ENCODE data around the gene CD164L2.
"Not testable (repeated sequence)": the region's sequence is repeated elsewhere in the genome, so short reads cannot be mapped to it uniquely, and the experiment has no call there.

Gene CD164L2

DNA sequence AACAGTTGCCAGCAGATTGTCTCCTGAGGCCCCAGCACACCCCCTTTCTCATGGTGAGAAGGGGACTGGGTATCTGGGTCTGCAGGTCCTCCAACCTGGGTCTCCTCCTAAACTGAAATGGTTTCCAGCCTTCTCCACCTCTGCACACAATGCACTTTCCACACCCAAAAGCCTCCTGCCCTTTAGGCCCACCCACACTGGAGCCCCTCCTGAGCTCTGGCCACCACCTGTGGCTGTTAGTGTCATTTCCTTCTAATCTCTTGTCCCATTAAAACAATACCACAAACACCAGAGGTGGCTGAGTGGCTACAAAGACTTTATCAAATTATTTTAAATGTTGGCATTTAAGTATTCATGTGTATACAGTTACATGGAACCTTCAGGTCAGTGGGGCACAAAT is 20.8 kb upstream of the CD164L2 start:
- no peak for DNase-seq

DNA sequence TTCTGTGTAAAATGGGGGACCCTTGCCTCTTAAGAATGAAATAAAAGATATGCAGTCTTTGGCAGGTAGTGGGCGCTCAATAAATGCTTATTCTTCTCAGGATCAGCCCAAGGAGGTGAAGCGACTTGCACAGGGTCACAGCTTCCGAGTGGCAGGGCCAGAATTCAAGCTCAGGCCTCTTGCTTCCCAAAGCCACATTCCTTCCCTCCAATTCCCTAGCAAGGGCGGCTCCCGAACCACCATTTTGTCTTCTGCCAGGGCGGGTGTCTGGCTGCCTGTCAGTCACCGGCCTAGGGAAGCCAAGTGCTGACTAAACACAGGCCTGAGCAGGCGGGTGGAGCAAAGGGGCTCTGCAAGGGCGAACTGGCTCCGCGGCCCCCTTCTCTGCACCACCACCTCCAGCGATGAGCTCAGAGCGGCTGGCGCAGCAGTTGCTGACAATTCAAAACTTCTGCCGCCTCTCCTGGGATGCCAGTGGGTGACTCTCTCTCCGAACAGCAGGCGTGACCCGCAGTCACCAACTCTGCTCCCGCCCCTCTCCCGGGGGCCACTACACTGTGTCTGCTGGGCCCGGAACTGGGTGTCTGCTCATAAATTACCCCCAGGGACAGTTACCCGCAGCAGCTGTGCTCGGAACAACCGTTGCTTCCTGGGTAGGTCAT is 20.1 kb upstream of the CD164L2 start:
- DNase-seq: peak; percentile 27

DNA sequence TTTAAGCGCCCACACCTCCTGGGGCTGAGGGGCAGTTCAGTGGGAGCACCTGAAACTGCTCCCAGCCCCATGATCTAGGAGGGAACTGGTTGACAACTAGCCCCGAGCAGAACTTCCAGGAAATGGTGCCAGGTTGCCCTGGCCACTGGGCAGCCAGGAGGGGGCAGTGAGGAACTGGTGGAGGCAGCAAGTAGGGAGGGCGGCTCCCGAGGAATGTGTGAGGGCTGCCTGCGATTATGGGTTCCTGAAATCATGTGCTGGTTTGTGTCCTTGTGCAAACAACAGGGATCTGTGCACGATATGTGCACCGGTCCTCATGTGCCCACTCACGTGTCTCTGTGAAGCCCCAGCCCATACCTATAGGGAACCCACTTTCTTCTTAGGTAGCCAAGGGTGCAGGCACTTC is 19.2 kb upstream of the CD164L2 start:
- peak; percentile 23 for DNase-seq

DNA sequence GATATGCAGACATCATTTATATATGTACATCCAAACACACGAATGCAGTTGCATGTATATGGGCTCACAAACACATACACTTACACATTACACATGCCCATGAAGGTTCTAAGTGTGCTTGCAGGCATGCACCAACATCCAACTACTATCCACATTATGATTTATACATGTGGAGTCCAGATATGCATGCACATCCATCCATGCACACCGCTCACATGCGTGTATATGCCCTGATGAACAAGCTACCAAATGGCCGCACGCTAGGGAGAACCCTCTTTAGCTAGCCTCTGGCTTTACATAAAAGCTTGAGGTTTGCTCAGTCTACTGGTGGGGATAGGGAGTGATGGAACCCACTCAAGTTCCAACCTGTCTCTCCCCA is 17.8 kb upstream of the CD164L2 start:
- DNase-seq: no peak

DNA sequence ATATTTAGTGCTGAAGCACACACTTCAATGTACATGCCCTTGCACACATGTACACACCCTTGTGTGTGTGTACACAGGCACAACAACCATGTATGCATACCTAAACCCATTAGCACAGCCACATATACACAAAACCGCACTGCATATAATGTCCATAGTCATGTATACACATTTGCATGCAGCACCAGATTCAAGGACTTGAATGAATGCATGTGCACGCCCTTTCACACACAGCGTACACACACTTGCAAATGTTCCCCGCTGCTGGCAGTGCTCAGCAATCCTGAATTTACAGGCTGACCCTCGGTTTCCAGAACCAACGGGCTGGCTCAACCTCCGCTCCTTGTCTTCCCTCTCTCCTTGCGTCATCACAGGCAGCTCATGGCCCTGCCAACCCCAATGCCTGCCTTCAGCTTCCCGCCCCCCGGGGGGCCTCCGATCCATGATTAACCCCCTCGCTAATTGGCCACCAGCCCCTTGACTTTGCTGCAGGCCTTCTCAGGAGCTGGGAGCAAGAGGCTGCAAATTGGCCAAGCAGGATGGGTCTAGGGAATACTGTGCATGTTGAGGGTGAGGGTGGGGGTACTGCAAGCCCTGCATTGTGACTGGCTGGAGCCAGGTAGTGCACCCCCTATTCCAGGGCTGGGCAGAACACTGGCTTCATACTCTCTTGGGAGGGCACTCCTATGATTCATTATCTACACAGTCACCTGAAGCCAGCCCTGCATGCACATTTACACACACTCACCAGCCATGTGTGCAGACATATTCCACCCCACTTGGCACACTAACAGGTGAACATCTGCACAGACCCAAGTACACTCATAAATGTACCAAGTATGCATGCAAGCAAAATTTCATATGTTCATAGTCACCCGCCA is 17.2 kb upstream of the CD164L2 start:
- DNase-seq: no peak

DNA sequence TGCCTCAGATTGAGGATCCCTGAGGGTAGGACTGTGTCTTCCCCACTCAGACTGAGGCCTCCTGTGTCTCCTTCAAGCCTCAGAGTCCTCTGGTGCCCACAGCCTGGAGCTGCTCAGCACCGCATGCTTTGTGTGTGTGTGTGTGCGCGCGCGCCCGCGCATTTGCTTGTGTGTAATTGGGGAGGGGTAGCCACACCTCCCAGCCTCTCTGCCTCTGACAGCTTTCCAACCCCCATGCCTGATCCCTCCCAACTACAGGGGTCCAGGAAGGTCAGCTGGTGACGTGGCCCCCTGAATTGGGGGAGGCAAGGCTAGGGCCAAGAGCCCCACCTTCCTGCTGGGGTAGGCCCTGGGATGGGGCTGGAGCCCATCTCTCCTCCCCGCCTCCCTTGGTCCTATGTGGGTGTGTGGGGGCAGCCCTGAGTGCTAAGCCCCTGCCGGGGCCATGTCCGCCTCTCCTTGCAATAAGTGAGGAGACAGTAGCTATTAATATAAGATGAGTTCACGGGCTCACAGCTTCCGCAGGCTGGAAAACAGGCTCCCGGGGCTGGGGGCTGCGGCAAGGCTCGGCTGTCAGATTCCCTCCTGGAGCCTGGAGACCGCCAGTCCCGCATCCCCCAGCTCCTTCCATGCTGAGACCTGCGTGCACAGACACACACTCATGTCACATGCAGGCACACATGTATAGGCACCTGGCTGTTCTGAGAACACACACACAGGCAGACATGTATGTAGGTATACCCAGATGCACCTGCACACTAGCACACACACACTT is 16.3 kb upstream of the CD164L2 start:
- DNase-seq: no peak

DNA sequence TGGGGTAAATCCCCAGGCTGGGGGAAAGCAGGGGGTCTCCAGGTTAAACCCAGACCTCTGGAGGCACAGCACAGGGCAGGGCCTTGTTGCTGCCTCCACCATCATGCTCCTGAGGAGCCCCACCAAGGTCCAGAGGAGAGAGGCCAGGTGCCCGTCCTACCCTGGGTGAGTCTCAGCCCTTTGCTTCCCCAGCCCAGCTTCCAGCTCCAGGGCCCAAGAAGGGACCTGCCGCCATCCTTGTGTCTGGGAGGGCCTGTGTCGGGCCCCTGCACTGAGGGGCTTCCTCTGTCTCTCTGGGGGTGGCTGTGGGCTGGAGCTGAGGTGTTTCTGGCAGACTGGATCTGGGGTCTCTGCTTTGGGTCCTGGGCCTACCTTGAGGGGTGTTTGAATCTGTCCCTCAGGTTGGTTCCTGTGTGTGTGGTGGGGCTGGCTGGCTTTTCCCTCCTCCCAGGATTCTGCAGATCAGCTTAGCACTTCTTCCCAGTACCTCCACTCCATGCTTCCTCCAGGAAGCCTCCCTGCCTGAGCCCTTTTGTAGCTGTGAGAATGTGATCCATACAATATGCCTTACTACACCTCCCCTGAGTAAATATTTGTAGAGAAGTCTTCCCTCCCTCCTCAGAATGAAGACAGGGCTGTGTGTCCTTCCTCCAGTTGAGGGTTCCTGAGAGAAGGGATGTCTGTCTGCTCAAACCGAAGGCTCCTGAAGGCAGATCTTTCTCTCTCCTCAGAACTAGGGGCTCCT is 15.4 kb upstream of the CD164L2 start:
- no peak for DNase-seq

DNA sequence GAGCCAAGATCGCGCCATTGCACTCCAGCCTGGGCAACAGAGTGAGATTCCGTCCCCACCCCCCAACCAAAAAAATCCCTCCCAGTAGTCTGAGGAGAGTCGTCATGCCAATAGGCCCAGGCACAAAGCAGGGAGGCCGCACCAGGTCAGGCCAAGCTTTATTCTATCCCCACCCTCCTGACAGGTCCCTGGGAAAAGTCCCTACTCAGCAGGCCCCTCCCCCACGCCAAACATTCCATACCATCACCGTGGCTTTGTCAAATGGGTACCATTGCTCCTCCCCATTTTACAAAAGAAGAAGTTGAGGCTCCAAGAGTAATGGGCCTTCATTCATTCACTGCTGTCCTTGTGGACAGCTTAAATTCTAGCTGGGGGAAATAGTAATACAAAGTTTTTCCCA is 14.6 kb upstream of the CD164L2 start:
- DNase-seq: no peak

DNA sequence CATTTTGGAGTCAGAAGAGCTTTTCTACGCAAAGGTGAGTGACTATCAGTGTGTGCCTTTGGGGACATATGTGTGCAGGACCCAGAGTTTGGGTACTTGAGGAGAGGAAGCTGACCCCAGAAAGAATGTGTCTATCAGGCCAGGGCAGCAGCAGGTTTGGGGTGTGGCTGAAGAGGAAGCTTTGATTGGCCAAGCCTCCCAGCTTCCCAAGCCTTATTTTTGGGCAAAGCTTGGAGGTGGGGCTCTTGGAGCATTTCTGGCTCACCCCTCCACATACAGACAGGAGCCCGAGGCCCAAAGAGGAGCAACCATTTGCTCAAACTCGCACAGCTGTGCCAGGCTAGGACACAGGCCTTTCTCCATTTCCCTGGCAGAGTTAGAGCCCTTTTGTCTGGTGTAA is 14.0 kb upstream of the CD164L2 start:
- no peak for DNase-seq

DNA sequence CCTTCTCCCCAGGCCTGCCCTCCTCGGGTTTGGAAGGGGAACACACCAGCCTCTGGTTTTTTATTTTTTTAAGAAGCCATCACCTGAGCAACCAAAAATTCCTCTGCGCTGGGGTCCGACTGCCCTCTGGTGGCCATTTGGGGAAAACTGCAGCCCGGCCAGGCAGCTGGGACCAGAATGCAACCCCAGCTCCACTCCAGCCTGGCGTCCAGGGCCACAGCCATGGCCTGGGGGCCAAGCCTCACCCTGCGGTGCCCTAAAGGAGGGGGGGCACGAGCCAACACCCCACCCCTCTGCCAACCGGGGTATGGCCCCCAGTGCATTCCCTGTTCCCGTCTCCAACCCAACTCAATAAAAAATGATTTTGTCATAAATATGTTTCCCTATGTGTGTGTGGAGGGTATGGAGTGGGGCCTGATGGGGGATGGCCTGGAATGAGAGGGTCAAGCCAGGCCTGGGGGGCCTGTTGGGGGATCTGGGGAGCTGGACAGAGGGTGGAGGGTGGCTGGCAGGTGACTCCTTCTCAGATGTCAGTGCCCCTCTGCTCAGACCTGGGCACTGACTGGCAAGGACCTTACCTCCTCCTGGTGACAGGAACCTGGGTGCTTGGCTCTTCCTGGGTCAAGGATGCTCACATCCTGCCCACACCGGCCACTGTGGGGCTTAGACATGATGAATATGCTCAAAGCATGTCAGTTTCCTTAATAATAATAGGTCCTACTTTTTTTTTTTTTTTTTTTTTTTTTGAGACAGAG is 12.5 kb upstream of the CD164L2 start:
- DNase-seq: peak; percentile 87

DNA sequence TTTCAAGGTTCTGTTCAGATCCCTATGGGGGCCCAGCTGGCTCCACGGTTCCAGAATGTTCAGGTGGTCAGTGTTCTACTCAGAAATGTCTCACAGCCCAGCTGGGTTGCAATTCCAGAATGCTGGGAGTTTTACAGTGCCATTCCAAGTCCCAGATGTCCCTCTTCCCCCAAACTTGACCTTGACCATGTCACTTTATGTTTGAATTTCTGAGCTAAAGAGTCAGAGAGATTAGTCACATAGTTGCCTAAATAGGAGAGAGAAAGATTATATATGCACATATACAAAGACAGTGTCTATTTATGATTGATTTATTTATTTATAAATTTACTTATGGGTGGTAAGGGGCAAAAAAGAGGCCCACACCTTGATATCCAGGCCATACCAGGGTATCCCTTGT is 11.8 kb upstream of the CD164L2 start:
- DNase-seq: no peak

DNA sequence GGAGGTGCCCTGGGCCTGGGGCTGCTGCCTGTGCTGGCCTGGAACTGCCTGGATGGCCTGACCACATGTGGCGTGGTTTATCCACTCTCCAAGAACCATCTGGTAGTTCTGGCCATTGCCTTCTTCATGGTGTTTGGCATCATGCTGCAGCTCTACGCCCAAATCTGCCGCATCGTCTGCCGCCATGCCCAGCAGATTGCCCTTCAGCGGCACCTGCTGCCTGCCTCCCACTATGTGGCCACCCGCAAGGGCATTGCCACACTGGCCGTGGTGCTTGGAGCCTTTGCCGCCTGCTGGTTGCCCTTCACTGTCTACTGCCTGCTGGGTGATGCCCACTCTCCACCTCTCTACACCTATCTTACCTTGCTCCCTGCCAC is 11.1 kb upstream of the CD164L2 start:
- DNase-seq: no peak

DNA sequence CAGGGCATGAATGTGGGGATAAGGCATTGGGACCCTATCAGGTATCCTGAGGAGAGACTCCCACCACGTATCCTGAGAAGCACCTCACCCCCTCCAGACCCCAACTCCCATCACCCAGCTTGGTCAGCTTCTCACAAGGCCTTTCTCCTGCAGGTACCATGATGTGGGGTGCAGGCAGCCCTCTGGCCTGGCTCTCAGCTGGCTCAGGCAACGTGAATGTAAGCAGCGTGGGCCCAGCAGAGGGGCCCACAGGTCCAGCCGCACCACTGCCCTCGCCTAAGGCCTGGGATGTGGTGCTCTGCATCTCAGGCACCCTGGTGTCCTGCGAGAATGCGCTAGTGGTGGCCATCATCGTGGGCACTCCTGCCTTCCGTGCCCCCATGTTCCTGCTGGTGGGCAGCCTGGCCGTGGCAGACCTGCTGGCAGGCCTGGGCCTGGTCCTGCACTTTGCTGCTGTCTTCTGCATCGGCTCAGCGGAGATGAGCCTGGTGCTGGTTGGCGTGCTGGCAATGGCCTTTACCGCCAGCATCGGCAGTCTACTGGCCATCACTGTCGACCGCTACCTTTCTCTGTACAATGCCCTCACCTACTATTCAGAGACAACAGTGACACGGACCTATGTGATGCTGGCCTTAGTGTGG is 10.6 kb upstream of the CD164L2 start:
- DNase-seq: no peak

DNA sequence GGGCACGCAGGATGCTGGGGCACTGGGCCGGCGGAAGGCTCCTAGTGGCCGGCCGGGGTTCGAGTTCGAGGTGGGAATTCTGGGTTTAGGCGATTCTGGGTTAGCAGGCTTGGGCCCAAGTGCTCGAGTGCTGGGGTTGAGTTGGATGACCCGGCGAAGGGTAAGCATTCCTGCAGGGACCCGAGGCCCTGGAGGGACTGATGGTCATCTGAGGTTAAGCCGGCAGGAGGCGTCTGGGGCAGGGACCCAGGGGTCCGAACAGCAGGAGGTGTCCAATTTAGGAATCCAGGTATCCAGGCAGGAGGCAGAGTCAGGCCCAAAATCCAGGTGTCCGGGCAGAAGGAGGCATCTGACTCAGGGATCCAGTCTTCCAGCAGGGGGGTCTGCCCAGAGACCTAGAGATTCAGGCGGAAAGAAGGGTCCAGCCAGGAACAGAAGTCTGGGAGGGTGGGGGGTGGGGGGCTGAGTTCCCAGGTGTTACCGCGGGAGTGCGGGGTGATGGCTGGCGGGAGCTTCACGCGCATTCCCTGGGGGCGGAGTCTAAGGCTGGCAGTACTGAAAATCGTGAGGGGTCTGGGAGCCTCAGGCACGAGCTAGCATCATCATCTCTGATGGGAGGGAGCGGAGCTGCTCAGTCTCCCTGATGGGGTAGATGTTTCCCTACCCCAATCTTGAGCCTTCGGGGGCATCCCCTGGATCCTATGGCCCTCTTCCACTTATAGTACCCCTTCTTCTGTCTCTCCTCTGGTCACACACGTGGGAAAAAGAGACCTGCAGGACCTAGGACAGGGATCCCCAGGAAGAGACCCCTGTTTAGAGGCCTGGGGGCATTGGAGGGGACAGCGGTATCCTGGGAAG is 9.9 kb upstream of the CD164L2 start:
- DNase-seq: no peak

DNA sequence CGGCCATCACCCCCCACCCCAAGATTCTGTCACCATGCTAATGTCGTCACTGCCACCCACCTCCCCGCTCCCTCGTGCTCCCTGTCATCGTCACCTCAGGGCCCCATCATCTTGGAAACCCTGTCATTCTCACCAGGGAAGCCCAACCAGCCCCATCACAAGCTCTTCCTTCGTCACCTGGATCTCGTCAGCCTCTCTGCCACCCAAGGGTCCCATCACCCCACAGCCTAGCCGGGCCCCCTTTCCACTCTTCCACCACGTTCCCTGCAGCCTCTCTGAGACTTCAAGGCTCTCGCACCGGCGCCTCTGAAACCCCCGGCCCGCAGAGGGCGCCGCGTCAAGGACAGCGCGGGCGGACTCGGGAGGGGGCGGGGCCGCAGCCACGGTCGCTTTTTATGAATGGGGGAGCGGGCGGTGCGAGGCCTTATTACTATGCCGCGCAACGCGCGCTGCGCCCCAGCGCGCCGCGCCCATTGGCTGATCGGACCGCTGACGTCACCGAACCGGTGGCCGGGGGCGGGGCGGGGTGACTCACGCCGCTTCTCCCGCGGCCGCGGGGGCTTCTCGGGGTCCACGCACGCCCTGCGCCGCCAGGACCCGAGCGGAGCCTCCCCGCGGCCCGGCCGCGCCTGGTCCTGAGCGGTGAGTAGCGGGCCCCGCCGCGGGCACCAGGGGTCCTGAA is 9.1 kb upstream of the CD164L2 start, which contains the start of gene GPR3:
Gene GPR3, plus strand, starts transcription at position 527 of the 682 bp plus-strand sequence. CDS start 1,177 bp downstream, outside the sequence.
- DNase-seq: peak; percentile 95

DNA sequence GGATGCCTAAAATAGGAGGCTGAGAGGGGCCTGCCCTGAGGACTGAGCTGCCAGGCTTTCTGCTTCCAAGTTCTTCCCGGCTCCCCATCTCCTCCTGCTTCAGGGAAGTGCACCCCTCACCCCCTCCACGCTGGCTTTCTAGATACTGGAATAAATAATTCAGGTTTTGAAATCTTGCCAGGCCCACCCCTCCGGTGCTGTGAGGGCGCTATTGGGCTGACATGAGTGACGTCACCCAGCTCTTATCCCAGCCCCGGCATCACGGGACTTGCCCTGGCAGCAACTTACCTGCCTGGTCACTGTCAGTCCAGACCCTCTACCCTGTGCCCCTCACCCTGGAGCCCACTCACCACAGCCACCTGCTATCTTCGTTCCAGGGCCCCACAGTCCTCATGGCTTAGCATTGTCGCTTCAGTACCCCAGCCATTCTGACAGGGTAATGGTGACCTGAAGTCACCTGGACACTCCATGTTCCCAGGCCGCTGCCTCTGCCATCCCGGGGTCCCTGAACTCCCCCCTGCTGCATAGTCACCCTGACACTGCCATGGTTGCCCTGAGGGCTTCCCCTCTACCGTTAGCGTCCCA is 8.5 kb upstream of the CD164L2 start:
- DNase-seq: peak; percentile 48

DNA sequence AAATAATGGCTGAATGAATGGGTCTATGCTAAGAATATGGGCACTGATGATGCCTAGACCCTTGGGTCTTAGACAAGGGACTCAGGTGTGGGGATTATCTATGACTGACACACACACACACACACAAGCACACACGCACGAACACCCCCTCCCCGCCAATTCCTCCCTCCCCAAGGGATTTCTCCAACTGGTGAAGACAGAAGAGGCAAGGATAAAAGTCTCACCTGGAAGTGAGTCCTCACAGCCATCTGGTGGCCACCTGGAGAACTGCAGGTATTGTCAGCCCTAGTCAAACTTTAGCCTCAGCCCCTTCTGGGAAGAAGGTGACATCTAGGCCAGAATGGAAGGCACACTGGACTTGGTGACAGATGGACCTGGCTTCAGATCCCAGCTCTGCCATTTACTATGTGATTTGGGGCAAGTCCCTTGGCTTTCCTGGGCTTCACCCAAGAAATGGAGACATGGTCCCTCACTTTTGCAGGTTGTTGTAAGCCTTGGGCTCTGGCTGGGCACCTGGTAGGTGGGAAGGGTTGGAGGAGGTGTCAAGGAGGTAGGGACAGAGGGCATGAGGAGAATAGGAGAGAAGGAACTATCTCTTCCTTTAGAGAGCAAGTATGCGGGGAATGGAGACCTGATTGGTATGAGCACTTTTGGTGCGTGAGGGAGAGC is 5.3 kb upstream of the CD164L2 start:
- peak; percentile 80 for DNase-seq

DNA sequence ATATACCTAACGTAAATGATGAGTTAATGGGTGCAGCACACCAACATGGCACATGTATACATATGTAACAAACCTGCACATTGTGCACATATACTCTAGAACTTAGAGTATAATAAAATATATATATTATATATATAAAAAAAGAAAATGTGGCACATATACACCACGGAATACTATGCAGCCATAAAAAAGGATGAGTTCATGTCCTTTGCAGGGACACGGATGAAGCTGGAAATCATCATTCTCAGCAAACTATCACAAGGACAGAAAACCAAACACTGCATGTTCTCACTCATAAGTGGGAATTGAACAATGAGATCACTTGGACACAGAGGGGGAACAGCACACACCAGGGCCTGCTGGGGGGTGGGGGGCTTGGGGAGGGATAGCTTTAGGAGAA is 1.7 kb upstream of the CD164L2 start:
- not testable (repeated sequence) for DNase-seq

DNA sequence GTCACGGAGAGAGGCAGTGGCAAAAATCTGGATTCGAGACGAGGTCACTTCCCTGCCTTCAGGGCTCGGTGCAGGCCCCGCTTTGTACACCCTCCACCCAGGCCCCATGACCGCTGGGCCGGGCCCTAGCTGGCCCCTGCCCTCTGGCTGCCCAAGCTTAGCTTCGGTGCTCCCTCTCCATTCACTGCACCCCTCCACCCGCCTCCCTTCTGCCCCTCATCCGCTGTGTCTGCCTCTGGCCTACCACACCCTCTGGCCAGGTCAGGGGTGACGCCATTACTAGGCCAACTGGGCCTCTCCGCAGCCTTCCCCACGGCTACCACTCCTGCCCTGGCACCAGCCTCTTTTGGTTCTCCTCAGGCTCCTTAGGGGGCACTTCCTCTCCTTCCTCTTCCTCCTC is 528 bp upstream of the CD164L2 start:
- DNase-seq: no peak
